GM18873 (cell line): ENCODE results near the gene SMIM12.

Source experiments
- ATAC-seq: cut with Tn5 transposase; IDR thresholded peaks from one replicate; pipeline ENCODE4 v1.9.1; 2021; ENCODE audit warnings: mild to moderate bottlenecking, moderate library complexity, moderate number of reproducible peaks; ENCODE audit not compliant: unreplicated experiment, low FRiP score

SMIM12 gene

DNA sequence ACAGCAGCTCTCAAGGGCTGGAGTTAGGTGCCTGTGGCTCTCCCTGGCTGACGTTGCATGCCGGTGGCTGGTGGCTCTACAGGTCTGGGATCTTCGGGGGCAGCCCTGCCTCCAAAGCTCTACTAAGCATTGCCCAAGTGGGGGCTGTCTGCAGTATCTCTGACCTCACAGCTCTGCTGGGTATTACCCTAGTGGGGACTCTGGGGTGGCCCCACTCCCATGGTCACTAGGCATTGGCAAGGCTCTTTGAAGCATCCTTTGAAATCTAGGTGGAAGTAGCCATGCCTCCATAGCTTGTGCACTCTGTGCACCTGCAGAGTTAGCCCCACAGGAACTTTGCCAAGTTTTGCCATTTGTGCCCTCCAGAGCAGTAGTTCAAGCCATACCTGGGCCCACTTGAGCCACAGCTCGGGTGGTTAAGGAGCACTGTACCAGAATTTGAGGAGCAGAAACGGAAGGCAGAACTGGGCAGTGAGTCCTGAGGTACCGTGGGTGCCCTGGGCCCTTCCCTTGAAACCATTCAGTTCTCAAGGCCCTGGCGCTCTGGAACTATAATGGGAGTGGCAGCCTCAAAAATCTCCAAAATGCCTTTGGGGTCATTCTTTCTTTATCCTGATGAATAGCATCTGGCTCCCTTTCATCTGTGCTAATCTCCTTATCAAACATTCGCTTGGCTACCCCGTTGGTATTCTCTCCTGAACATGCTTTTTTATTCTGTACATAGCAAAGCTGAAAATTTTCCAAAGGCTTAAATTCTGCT is 51.3 kb downstream of the SMIM12 start:
- no peak for ATAC-seq

DNA sequence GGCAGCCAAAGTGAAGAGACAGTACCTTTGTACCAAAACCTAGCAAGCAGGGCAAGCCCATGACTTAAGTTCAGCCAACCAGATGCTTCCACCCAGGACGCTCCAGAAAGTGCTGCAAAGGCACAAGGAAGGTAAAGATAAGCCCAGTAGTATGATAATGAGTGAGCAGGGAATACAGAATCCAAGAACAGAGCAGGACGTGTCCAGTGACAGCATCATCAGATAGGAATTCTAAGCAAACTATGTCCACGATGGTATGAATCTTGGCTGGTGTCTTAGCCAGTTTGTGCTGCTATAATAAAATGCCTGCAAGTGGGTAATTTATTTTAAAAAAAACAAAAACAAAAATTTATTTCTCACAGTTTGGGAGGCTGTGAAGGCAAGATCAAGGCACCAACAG is 53.2 kb downstream of the SMIM12 start:
- no peak for ATAC-seq

GRCh38 chr1:34803770-34804169 is 55.8 kb downstream of the SMIM12 start:
- no peak for ATAC-seq
